HG03378 (cell line): ENCODE results near the gene OR6M1.
A peak's percentile ranks its signal among the peaks of the same experiment; 100 is the strongest.

Experiments
- ATAC-seq: cut with Tn5 transposase; IDR thresholded peaks from one replicate; pipeline ENCODE4 v1.9.1; 2021; ENCODE audit warnings: mild to moderate bottlenecking, moderate library complexity; ENCODE audit not compliant: unreplicated experiment

Gene OR6M1

DNA sequence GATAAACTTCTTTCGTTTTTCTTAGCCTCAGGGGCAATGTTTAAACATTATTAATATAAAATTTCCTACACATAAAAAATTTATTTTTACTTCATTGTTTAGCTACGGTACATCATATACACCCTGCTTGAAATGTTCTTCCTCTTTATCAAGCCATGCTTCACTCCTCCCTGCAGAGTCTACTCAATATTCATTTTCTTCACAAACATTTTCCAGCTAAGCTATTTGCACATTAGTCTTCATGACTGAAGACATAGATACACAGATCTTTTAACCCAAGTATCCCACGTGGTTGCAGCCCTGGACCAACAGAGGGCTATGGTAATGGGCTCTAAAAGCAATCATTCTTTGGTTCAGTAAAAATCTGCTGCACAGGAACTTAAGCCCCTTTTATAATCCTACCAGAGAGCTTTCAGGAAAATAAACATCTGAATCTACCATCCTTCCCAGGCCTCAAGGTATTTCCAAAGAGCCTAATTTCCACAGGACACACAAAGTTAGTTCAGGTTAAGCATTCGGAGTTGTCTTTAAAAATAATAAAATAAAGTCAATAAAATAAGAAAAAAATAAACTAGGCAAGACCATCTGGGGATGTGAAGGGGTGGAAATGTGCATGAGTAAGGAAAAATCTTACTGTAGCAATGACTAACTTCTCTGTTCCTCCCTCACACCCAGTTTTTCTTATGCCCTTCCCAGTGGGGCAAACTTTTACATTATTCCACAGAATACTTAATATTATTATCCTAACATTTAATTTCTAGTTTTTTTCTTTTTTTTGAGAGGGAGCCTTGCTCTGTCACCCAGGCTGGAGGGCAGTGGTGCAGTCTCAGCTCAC, 30.2 kb downstream of the OR6M1 start:
- ATAC-seq: no peak

DNA sequence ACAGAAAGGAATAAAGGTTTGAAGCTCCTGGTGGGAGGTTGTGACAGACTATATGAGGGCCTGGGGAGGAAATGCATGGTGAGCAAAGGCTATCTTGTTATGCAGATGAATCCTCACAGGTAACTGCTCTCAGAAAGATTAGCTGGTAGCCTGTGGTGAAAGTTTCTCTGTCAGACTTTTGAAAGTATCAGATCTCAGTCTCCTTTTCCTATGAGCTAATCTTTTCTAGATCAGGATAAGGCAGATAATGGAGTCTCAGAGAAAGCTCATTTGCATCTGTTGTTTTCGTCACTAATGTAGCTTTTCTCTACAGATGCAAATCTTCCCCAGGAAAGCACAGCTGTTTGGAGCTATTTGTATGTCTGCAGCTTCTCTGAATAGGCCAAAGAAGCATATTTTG, 30.9 kb downstream of the OR6M1 start:
- ATAC-seq: no peak

DNA sequence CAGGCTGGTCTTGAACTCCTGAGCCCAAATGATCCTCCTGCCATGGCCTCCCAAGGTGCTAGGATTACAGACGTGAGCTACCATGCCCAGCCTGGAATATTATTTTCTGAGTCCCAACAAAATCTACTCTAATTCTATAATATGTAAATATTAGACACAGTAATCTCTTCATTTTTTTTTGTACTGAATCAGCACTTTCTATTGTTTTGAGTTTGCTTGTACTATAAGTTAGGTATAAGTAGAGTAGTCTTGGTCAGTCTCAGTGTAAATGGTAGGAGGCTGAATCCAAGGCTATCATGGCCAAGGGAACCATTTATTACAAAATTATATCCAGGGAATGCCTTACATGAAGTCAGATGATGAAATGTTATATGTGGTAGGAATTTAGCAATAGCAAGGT, 32.2 kb downstream of the OR6M1 start:
- no peak for ATAC-seq

GRCh38 chr11:123773026-123773425, 33.1 kb downstream of the OR6M1 start:
- no peak for ATAC-seq

DNA sequence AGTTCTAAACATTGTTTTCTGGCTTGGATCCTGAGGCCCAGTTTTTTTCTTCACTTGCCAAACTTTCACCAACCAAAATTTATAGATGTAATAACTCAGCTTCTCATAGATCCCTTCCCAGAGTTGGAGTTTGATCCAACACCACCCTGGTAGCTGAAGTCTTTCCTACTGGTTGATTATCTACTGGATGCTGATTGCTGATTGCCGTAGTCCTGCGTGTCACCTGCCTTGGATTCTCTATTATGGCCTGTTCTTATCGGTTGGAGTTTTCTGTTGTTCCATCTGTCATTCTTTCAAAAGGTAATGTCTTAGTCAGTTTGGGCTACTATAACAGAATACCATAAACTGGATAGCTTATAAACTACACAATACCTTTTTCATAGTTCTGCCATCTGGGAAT, 34.5 kb downstream of the OR6M1 start:
- ATAC-seq: no peak

DNA sequence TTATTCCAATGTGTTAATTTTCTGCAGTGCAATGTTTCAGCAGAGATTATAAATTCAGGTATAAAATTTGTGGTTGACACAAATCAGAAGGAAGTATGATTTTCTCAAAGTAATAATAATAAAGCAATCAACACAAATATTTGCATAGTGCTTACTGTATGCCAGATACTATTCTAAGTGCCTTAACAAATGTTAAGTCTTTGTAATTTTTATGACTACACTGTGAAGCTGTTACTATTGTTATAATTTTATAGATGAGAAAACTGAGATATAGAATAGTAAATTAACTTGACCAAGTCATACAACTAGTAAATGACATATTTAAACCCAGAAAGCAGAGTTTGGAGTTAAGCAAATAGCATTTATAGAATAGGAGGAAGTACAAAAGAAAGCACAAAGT, 35.4 kb downstream of the OR6M1 start:
- ATAC-seq: no peak

DNA sequence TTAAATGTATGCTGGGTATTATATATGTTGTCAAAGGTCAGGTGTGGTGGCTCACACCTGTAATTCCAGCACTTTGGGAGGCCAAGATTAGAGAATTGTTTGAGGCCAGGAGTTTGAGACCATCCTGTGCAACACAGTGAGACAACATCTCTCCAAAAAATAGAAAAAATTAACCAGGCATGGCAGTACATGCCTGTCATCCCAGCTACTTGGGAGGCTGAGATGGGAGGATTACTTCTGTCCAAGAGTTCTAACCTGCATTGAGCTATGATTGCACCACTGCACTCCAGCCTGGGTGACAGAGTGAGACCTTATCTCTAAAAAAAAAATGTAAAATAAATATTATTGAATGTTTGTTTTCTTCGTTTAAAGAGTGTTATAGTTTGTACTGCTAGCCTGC, 40.5 kb downstream of the OR6M1 start:
- ATAC-seq: no peak

GRCh38 chr11:123762422-123762821, 43.7 kb downstream of the OR6M1 start:
- no peak for ATAC-seq

DNA sequence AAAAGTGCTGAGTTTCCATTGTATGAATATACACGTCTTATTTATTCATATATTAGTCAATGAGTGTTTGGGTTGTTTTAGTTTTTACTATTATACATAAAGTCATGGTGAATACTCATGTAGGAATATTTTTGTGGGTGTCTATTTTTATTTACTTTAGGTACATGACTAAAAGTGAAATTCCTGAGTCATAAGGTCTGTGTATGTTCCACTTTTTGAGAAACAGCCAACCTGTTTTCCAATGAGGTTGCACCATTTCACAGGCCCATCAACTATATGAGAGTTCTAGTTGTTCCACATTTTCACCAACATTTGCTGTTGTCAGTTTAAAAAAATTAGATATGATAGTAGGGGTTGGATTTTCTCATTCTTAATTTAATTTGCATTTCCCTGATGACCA, 45.3 kb downstream of the OR6M1 start:
- ATAC-seq: peak; percentile 91

DNA sequence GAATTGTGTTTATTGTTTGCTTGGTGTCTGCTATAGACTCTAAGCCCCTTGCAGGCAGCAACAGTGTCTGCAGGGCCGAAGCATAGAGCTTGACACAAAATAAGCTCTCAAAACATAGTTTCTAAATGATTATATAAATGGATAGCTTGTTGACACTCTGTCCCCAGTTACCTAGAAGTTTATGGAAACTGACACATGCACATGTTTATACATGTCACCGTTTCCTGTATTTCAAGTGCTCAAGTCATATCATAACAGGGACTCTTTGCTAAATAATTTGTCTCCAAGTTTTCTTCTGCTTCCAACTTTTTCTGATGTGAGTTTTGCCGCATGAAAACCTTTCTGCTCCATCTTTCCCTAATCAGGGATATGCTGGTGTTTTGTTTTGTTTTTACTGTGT, 48.2 kb downstream of the OR6M1 start:
- ATAC-seq: no peak

DNA sequence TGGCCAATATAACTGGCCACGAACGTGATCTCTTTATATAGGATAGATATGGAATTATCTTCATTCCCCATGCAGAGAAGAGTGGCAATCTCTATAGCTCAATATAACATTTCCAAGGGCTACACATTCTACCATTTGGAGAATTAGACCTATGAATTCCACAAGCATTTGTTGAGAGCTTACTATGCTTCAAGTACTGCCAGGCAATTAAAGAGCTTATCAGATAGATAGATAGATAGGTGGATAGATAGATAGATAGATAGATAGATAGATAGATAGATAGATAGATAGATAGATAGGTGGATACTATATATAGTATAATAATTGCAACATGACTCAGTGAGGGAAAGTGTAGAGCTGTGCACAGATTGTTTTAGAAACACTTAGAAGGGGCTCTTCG, 50.3 kb downstream of the OR6M1 start:
- no peak for ATAC-seq
